Lower leg skin (tissue), 4 donors: ENCODE measurements around the gene POU5F1. TPM values are rescaled to one million over a fixed set of nuclear protein-coding genes. Genes with fewer than 3 reads are reported as not detected.

Experiments used
- DNase-seq, 2 donors: peaks; one replicate each; pipeline ENCODE4 v3.0.0-alpha.2; 2019; ENCODE audit warnings: low spot score in 2 of 2
- H3K4me3 ChIP-seq: fragments of 200-600 bp; sonication (generic); 2 replicates; pipeline ENCODE4 v1.5.1; 2017; ENCODE audit warnings: mild to moderate bottlenecking, low read depth; ENCODE audit not compliant: poor library complexity, severe bottlenecking
- POLR2A ChIP-seq, 2 donors: fragments of 450-650 bp; IDR thresholded peaks; one replicate each; pipeline ENCODE4 v1.6.1; 2016 to 2017; ENCODE audit warnings: antibody characterized with exemption in 2 of 2, mild to moderate bottlenecking in 1 of 2, moderate library complexity in 1 of 2
- WGBS, 2 donors: methylation state at CpG; one replicate each; pipeline ENCODE4 v1.1.5; 2018; 5-methylcytosine and 5-hydroxymethylcytosine counted together
- intact Hi-C: fragments of 100-400 bp; cut with DNase I; formaldehyde crosslinking; loops from one replicate; pipeline ENCODE4 v1.15.0; 2023; ENCODE audit warnings: low total_unique reads
- total RNA-seq, 4 donors: library from RNA; depleted of rRNA; stranded (reverse); fragments of >200 nt; gene quantifications; one replicate each; pipeline ENCODE4 v1.1.0, GENCODE V29; 2016
- TF ChIP-seq, protein P1 (sequence below), 3 donors: fragments of 450-650 bp; IDR thresholded peaks; one replicate each; pipeline ENCODE4 v1.5.1; 2016; ENCODE audit warnings: antibody characterized with exemption in 3 of 3, mild to moderate bottlenecking in 3 of 3, moderate library complexity in 2 of 3

Gene POU5F1
- total RNA-seq, 4 donors from 2014 or later, result 0.47 to 5.2 (median 3.3) TPM

GRCh38 chr6:31179896-31180295, 9.4 kb upstream of the POU5F1 start:
- WGBS, 2 donors, result 96% methylated on average over 8 of the region's 8 CpGs
- no peak overlapping the region for H3K4me3 ChIP-seq
- intact Hi-C loops, result loop anchor here (5.0 kb wide), 1 partner anchor 1952 kb away; no protein-coding TSS in a partner anchor
- TF ChIP-seq, protein P1, sequence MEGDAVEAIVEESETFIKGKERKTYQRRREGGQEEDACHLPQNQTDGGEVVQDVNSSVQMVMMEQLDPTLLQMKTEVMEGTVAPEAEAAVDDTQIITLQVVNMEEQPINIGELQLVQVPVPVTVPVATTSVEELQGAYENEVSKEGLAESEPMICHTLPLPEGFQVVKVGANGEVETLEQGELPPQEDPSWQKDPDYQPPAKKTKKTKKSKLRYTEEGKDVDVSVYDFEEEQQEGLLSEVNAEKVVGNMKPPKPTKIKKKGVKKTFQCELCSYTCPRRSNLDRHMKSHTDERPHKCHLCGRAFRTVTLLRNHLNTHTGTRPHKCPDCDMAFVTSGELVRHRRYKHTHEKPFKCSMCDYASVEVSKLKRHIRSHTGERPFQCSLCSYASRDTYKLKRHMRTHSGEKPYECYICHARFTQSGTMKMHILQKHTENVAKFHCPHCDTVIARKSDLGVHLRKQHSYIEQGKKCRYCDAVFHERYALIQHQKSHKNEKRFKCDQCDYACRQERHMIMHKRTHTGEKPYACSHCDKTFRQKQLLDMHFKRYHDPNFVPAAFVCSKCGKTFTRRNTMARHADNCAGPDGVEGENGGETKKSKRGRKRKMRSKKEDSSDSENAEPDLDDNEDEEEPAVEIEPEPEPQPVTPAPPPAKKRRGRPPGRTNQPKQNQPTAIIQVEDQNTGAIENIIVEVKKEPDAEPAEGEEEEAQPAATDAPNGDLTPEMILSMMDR (IDR thresholded peaks at IDR 0.05), result no peak
- no peak for TF ChIP-seq POLR2A (IDR thresholded peaks at IDR 0.05)
- no peak for DNase-seq

- no peak overlapping the region for H3K4me3 ChIP-seq
- intact Hi-C loops, result no loop called here
- TF ChIP-seq, protein P1 (IDR thresholded peaks at IDR 0.05), result no peak
- no peak for TF ChIP-seq POLR2A (IDR thresholded peaks at IDR 0.05)
- WGBS, 2 donors, result 62 to 68% methylated on average over 4 of the region's 4 CpGs
- DNase-seq, result no peak
Measured at GRCh38 chr6:31179042-31179386, 8.5 kb upstream of the POU5F1 start.

DNA sequence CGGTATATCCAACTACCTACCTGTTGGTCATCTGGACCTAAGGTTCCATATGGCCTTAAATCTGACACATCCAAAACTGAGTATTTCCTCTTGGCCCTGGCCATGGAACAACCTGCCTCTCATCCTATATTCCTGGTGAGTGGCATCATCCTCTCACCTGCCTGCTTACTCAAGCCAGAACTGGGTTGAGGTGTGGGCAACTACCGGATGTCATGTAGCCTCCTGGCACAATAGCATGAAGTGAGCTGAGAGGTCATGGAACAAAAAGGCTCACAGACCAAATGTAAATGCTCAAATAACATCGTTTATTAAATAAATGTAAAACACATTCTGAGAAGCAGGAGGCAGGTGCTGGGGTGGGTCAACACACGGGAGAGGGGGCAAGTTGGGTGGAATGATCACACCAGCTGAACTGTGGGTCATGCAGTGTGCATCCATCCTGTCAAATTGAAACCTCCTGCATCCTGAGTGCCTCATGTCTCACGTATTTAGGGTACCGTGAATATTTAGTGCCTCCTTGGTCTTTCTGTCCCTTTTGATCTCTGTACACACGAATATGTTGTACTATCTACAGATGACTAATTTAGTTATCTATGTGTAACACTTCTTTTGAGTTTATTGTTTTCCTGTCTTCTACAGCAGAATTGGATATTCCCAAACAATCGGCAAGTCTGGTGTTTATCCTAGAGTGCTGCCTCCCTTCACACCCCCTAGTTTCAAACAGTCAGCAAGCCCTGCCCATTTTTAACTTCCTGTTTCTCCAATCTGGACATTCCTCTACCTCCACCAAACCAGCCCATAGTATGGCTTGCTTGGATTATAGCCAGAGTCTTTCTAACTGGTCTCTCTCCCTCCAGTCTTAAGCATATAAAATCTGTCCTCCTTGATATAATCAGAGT, 7.9 kb upstream of the POU5F1 start:
- 41 to 48% methylated on average over 8 of the region's 8 CpGs for WGBS, 2 donors
- H3K4me3 ChIP-seq, result no peak overlapping the region
- intact Hi-C loops, result no loop called here

GRCh38 chr6:31175971-31176370, 5.5 kb upstream of the POU5F1 start:
- WGBS, 2 donors, result 62 to 68% methylated on average over 3 of the region's 3 CpGs
- H3K4me3 ChIP-seq, result no peak overlapping the region
- TF ChIP-seq POLR2A (IDR thresholded peaks at IDR 0.05), result no peak
- TF ChIP-seq, protein P1 (IDR thresholded peaks at IDR 0.05), result no peak
- intact Hi-C loops, result no loop called here
- DNase-seq, result no peak

More for the DNA sequence above, 7.9 kb upstream of the POU5F1 start:
- TF ChIP-seq, protein P1 (IDR thresholded peaks at IDR 0.05), result no peak
- TF ChIP-seq POLR2A (IDR thresholded peaks at IDR 0.05), result no peak
- no peak for DNase-seq

DNA sequence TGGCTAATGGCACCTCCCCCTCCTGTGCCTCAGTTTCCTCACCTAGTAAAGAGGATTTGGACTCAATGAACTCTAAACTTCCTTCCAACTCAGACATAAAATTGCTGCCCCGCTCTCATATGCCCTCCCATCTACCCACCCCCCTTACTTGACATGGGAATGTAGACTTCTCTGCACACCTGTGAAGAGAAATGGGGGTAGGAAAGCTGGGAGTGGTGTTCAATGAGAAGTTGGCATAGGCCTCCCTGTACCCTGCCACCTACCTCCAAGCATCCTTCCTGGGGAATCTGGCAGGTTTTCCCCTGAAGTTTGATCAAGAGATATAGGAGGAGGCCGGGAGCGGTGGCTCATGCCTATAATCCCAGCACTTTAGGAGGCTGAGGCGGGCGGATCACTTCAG, 3.9 kb upstream of the POU5F1 start:
- no peak for TF ChIP-seq POLR2A (IDR thresholded peaks at IDR 0.05)
- TF ChIP-seq, protein P1 (IDR thresholded peaks at IDR 0.05), result no peak
- no peak for DNase-seq
- H3K4me3 ChIP-seq, result no peak overlapping the region
- WGBS, 2 donors, result 70 to 91% methylated on average over 5 of the region's 5 CpGs
- intact Hi-C loops, result no loop called here
